NCI-H510A treated with DMSO at 0.1 percent for 48 hours (cell line): ENCODE results near the gene CCDC136.

ENCODE experiments used
- DNase-seq: peaks from one replicate; lab custom pipeline; 2025; lab: John Stamatoyannopoulos, UW

CCDC136 gene

GRCh38 chr7:128777156-128778123 is 14.3 kb upstream of the CCDC136 start:
- DNase-seq, result no peak

DNA sequence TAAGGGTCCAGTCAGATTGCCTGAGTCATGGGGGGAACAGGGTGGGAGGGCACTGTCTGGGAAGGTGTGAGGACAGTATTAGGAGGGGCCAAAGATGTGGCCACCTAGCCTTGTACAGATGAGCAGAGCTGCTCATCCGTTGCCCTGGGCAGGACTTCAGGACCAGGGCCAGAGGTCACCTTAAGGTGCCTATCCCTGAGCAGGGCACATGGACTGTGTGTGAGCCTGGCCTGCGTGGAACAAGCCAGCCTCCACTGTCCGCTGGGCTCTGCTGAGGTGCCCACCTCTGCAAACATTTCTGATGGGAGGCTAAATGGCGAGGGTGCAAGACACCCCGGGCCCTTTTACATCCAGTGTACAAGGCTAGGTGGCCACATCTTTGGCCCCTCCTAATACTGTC is 12.8 kb upstream of the CCDC136 start:
- DNase-seq, result no peak

GRCh38 chr7:128781126-128781525 is 10.6 kb upstream of the CCDC136 start:
- no peak for DNase-seq

DNA sequence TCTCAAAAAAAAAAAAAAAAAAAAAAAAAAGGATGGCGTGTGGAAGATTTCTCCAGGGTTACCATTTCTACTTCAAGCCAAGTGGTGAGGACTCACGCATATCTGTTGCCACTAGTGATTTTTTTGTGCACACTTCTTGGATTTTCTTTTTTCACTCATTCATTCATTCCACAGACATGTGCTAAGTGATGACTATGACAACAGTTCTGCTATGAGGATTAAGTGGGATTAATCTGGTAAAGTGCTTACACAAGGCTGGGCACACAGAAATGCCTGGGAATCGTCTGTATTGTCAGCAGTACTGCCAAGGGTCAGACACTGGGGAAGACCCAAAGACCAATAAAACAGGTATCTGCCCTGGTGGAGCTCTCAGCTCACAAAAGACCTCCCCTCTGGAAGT is 9.9 kb upstream of the CCDC136 start:
- no peak for DNase-seq

- no peak for DNase-seq
These were observed 8.5 kb upstream of the CCDC136 start for GRCh38 chr7:128783143-128783861.

DNA sequence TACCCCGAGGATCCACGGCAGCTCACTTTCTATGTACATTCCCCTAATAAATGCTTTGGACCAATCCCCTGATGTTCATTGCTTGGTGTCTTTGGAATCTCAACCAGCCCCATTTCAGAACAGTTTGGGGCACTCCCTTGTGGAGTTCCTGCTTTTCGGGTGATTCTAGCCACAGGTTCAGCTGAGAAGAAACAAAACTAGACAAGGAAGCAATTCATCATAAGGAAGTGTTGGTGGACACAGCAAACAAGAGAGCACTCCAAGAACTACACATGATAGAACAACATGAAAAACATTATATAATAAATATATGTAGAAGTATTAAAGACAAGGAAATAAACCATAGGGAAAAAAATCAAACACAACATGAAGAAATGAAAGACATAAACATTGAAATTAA is 6.0 kb upstream of the CCDC136 start:
- DNase-seq, result no peak

GRCh38 chr7:128788446-128789412 is 3.0 kb upstream of the CCDC136 start:
- DNase-seq, result no peak

GRCh38 chr7:128790315-128791041 is 1.3 kb upstream of the CCDC136 start:
- no peak for DNase-seq

DNA sequence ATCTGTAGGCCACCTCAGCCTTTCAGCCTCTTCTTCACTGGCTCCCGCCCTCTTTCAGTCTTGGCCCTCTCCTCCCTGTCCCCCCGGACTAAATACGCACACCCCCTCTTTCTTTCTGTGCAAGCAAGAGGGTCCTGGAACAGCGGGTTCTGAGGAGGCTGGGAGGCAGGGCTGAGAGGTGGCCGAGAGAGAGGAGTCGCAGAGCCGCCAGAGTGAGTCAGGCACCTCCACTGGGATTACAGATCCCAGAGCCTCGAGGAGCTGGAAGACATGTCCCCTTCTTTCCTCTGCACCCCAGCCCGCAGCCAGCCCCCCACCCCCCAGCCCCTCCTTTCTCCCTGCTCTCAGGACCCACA is 182 bp downstream of the CCDC136 start:
- DNase-seq, result no peak

DNA sequence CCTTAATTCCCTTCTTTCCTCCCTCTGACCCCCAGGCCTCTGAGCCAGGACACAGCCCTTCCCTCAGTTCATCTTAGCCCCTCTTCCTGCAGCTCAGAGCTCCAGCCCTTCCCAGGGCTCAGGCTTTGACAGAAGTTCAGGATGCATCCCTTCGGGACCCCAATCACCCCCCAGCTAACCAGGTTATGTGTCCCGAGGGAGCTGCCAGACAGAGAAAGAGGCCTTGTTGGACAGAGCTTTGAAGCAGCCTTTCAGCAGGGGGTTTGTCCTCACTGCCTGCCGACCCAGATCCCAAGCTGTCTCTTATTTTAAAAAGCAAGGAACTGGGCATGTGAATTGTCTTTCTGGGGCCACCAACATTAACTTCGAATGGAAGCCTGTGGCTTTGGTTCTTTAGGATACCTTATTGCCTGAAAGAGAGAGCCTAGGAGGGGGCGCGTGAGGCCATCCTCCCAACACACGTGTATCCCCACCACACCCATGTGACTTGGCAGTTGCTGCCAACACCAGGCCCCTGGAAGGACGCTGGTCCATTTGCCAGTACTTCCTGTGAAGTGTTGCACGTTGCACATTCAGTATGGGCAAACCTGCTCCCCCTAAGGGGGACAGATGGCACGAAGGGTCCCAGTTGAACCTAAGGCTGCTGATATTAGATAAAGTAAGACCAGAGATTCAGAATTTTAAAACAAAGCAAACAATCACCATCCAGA is 858 bp downstream of the CCDC136 start:
- no peak for DNase-seq

- DNase-seq, result no peak
These were observed 1.4 kb downstream of the CCDC136 start for GRCh38 chr7:128793181-128793547.

GRCh38 chr7:128794020-128794419 is 2.3 kb downstream of the CCDC136 start:
- DNase-seq, result no peak

DNA sequence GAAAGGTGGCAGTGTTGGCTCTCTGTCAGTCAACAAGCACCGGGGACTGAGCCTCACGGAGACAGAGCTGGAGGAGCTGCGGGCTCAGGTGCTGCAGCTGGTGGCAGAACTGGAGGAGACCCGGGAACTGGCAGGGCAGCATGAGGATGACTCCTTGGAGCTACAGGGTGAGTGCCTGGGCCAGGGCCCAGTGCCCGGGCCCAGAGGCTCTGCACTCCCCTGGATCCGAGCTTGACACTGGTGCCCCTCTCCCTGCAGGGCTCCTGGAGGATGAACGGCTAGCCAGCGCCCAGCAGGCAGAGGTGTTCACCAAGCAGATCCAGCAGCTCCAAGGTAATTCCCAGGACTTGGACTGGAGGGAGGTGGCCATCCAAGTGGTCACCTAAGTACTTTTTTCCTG is 2.7 kb downstream of the CCDC136 start:
- DNase-seq, result no peak

- no peak for DNase-seq
These were observed 3.4 kb downstream of the CCDC136 start for GRCh38 chr7:128795129-128795528.

GRCh38 chr7:128796327-128796726 is 4.6 kb downstream of the CCDC136 start:
- no peak for DNase-seq

- no peak for DNase-seq
These were observed 7.7 kb downstream of the CCDC136 start for GRCh38 chr7:128799451-128799850.

DNA sequence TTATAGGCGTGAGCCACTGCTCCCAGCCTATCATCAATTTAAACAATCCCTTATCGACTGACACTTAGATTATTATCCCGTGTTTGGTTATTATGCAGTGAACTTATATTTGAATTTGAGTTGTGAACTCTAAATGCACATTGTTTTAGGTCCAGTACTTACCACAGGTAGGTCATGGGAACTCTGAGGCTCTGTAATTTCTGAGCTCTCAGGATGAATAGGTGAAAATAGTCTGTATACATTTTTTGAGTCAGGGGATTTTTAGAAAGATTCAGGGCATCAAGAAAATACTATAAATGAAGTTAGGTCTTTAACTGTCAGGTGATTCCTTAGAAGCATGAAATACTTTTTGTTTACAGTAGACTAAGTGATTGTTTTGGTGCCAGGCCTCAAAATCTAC is 8.8 kb downstream of the CCDC136 start:
- no peak for DNase-seq

DNA sequence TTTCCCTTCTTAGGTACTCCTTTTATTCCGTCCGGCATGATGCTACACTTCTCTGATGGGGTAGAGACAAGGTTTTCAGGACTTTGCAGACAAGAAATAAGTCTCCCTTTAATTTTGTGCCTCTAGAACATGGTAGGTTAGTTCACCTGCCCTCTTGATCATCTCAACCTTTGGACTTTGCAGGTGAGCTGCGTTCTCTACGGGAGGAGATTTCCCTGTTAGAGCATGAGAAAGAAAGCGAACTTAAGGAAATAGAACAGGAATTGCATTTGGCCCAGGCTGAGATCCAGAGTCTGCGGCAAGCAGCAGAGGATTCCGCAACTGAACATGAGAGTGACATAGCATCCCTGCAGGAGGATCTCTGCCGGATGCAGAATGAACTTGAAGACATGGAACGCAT is 9.2 kb downstream of the CCDC136 start:
- DNase-seq, result no peak

DNA sequence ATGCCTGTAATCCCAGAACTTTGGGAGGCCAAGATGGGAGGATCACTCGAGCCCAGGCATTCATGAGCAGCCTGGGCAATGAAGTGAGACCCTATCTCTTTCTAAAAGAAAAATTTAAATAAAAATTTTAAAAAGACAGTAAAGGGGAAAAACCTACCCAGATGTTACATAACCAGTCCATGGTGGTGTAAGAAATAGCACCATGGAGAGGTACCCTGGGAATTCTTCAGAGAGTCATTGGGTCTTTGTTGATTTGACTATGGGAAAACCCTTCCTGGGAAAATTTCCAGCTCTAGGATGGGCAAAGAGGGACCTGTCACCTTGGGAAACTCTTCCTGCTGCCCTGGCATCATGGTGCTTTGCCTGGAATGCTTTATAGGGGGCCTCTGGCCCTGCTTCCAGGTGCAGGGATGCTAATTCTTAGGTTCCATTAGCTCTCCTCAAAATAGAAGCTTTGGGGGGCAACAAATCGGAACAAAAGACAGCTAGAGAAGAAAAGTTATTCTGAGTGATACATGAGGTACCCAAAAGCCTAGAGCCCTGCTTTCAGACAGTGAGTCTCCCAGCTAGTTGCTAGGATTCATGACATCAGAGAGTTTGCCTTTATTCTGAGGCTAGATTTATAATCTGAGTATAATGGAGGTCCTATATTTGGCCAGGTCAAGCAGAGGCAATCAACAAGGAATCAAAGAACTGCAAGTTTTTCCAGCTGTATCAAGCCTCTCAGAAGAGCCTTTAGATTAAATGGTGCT is 10.1 kb downstream of the CCDC136 start:
- DNase-seq, result no peak

DNA sequence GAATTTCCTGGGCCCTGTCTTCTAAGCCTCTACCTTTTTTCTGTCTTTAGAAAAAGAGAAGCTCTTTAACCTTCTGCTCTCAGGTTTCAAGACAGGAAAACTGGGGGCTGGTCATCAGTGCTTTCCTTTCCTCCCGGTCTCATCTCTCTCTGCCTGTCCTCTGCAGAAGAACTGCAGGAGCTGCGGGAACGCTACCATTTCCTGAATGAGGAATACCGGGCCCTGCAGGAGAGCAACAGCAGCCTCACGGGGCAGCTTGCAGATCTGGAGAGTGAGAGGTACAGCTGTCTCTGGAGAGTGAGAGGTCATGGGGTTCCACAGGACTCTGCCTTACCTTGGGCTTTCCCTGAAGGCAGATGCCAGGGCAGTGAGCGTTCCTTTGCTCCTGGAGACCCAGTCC is 12.7 kb downstream of the CCDC136 start:
- no peak for DNase-seq
